HG03342 (cell line): ENCODE results near the gene MADCAM1.
"Not testable (repeated sequence)": the region's sequence is repeated elsewhere in the genome, so short reads cannot be mapped to it uniquely, and the experiment has no call there.

ENCODE experiments used
- ATAC-seq: cut with Tn5 transposase; IDR thresholded peaks from one replicate; pipeline ENCODE4 v1.9.1; 2021; ENCODE audit warnings: mild to moderate bottlenecking, moderate library complexity; ENCODE audit not compliant: unreplicated experiment

Gene MADCAM1

DNA sequence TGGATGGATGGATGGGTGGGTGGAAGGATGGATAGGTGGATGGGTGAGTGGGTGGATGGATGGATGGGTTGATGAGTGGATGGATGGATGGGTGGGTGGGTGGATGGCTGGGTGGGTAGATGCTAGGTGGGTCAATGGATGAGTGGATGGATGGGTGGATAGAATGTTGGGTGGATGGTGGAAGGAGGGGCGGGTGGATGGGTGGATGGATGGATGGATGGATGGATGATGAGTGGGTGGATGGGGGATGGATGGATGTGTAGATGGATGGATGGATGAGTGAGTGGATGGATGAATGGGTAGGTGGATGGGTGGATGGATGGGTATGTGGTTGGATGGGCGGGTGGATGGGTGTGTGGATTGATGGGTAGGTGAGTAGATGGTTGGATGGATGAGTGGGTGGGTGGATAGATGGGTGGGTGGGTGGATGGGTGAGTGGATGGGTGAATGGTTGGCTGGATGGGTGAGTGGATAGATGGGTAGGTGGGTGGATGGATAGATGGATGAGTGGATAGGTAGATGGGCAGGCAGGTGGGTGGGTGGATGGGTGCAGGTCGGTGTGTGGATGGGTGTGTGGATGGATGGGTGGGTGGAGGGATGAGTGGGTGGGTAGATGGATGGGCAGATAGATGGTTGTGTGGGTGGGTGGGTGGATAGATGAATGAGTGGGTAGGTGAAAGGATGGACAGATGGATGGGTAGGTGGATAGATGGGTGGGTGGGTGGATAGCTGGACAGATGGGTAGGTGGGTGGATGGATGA lies 31.1 kb upstream of the MADCAM1 start:
- ATAC-seq = no peak

DNA sequence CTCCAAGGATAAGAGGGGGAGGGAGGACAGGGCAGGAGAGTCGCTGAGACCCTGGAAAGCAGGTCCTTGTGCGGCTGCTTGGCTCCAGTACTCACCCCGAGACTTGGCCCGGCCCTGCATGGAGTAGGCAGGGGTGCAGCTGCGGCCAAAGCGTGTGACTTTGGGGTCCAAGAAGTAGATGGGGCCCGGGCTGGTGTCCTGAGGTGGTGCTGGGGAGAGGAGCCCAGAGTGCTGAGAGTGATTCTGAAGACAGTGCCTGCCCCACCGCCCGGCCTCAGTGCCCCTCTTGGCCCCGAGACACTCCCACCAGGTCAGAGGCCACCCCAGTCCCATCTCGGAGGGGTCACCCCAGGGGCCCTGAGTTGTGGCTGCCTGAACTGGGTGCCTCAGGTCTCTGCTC lies 28.7 kb upstream of the MADCAM1 start:
- no peak for ATAC-seq

GRCh38 chr19:468587-469256 lies 27.6 kb upstream of the MADCAM1 start:
- ATAC-seq = no peak

DNA sequence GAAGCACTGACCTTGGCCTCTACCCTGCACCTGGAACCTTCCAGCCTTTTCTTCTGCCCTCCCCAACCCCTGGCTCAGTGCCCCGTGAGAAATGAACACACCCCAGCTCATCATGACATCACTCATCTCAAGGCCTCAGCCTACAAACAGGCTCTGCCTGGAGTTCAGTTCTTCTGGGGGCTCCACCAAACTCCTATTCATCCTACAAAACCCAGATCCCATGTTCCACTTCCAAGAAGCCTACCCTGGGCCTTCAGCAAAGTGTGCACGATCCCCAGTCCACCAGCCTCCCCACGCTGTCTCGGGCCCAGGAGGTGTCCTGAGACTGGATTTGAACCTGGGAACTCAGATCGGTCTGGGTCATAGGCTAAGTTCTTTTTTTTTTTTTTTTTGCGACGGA lies 26.5 kb upstream of the MADCAM1 start:
- ATAC-seq = no peak

DNA sequence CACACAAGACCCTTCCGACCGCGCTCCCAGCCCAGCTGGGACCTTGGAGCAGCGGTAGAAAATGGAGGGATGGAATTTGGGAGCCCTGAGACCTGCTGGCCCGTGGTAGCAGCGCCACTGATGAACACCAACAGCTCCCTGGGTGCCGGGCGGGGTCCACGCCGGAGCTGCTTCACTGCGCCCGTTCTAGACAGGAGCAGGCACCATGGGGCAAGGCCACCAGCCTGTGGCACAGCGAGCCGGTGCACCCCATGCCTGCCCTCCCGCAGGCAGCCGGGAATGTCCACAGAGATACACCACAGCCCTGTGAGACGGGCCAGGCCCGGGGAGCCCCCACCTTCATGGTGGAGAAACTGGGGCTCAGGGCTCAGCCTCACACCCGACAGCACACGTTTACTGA lies 25.6 kb upstream of the MADCAM1 start:
- ATAC-seq = no peak

GRCh38 chr19:472005-472858 lies 24.1 kb upstream of the MADCAM1 start:
- ATAC-seq = no peak

DNA sequence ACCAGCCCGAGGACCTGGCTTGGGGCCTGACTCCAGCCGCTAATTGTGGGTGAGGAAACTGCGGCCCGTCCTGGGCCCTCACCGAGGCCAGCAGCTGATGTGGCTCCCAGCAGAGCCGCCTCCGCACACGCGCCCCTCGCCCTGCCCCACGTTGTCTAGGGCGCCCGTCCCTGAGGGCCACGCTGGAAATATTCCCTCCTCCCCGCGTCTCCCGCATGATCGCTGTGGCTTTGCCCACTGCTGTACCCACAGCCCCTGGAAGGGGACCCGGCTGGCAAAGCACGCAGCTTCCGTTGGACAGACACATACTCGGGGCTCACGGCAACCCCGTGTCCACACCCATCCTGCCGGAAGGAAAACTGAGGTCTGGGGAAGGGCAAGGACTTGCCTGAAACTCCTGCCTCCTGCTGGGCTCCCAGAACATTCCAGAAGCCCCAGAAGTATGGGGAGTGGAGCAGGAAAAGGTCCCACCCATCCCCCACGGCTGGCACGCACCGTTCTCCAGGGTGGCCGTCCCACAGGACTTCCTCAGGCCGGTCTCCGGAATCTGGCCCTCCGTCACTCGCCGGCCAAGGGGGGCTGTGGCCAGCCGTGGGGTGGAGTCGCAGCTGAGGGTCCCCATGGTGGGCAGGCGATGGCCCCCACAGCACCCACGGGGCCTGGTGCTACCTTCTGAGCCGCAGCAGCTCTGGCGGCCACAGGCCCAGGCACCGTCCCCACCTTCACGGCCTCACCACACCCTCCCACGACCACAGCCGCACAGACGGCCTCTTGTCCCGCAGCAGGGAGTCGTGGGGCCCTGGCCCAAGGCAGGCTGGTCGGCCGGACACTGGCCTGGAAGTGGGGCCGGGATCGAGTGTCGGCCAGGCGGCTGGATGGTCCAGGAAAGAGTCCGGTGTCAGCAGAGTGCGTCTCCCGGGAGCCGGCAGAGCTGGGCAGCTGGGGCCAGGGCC lies 21.9 kb upstream of the MADCAM1 start:
- ATAC-seq = no peak

- no peak for ATAC-seq
These were observed 20.9 kb upstream of the MADCAM1 start for GRCh38 chr19:475360-475759.

- no peak for ATAC-seq
These were observed 17.9 kb upstream of the MADCAM1 start for GRCh38 chr19:478236-478903.

DNA sequence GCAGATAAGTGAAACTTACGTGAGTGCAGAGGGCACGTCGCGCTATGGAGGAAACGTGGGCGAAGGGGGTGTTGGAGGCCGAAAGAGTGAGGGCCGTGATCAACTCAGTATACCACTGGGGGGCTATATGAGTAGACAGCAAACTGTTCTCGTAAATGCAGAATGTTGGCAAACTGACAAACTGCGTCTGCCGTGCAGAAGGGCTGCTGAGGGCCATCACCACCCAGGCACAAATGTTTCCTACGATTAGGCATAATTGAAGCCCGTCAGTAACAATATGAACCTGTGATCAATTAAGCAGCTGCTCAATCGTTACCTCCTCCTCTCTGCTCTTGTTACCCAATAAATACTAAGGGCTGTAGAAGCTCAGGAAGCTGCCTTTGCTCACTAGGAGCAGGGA lies 17.3 kb upstream of the MADCAM1 start:
- no peak for ATAC-seq

GRCh38 chr19:480016-480855 lies 16.1 kb upstream of the MADCAM1 start:
- ATAC-seq = no peak

DNA sequence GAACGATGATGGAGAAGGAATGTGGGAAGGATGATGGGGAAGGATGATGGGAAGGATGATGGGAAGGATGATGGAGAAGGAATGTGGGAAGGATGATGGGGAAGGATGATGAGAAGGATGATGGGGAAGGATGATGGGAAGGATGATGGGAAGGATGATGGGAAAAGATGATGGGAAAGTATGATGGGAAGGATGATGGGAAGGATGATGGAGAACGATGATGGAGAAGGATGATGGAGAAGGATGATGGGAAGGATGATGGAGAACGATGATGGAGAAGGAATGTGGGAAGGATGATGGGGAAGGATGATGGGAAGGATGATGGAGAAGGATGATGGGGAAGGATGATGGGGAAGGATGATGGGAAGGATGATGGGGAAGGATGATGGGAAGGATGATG lies 15.2 kb upstream of the MADCAM1 start:
- not testable (repeated sequence) for ATAC-seq

DNA sequence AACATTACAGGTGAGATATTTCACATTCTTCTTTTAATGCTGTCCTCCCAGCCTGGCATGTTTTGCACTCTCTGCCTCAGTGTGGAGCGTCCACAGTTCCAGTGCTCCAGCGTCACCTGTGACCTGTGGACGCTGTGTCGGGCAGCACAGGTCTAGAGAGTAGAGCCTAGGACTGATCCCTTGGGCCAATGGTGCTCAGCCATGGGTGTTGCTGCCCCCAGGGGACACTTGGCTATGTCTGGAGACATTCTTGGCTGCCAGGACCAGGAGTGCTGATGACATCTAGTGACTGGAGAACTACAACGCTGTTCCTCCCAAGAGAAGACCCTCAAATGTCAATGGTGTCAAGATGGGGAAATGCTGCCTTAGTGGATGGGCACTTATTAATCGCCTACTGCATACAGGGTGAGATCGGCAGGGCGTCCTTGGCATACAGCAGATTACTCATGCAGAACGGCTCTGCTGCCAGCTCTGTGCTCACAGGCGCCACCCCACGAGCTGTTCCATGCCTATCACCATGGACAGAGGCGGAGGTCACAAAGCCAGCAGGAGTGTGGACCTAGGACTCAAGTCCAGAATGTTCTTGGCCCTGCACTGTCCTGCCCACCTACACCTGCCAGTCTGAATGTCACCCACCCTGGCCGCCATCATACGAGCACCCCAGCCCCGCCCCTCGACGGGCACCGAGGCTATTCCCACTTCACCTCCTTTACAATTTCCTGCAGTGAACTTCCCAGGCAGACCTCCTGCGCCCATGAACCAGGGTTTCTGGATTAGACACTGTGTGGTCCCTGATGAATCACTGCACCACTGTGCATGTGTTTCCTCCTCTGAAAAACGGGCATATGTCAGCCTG lies 13.9 kb upstream of the MADCAM1 start:
- ATAC-seq = no peak

GRCh38 chr19:483332-484072 lies 12.8 kb upstream of the MADCAM1 start:
- ATAC-seq = no peak

GRCh38 chr19:484494-484893 lies 11.8 kb upstream of the MADCAM1 start:
- no peak for ATAC-seq

GRCh38 chr19:485077-485476 lies 11.2 kb upstream of the MADCAM1 start:
- ATAC-seq = no peak

- no peak for ATAC-seq
These were observed 10.6 kb upstream of the MADCAM1 start for GRCh38 chr19:485583-486236.
